DND-41 (cell line): Measurements from ENCODE around the gene CASP4.

Source experiments
- ATAC-seq: fragments of 200-7000 bp; cut with Tn5 transposase; 3 replicates; pipeline ENCODE4 v1.9.1; 2021; ENCODE audit warnings: low read depth; ENCODE audit not compliant: insufficient read depth
- DNase-seq: peaks from one replicate; pipeline ENCODE4 v3.0.0-alpha.2; 2020
- H2AFZ ChIP-seq: 2 replicates; pipeline ENCODE4 v1.6.0; 2012; ENCODE audit warnings: low read depth, low read length
- H3K27ac ChIP-seq: 2 replicates; pipeline ENCODE4 v1.5.1; 2012; ENCODE audit warnings: low read length, inconsistent platforms
- H3K27me3 ChIP-seq: fragments of 200-600 bp; sonication (generic); 2 replicates; pipeline ENCODE4 v1.6.0; 2012; ENCODE audit warnings: low read length, mild to moderate bottlenecking, inconsistent platforms; ENCODE audit not compliant: insufficient read depth, poor library complexity
- H3K36me3 ChIP-seq: 2 replicates; pipeline ENCODE4 v1.5.1; 2012; ENCODE audit warnings: low read length, inconsistent platforms; ENCODE audit not compliant: insufficient read depth
- H3K4me1 ChIP-seq: 2 replicates; pipeline ENCODE4 v1.5.1; 2012; ENCODE audit warnings: mild to moderate bottlenecking, low read length; ENCODE audit not compliant: insufficient read depth
- H3K4me2 ChIP-seq: 2 replicates; pipeline ENCODE4 v1.6.0; 2012; ENCODE audit warnings: mild to moderate bottlenecking, moderate library complexity, low read length, inconsistent platforms; ENCODE audit not compliant: insufficient read depth
- H3K4me3 ChIP-seq, 2 experiments: fragments of 200-600 bp in 1 of 2; shearing (Covaris generic) in 1 of 2; 2 replicates each; pipeline ENCODE4 v1.5.1; 2012 to 2016; ENCODE audit warnings: inconsistent platforms in 2 of 2, low read length in 2 of 2, mild to moderate bottlenecking in 2 of 2, low read depth in 1 of 2, moderate library complexity in 1 of 2
- H3K79me2 ChIP-seq: 2 replicates; pipeline ENCODE4 v1.6.0; 2012; ENCODE audit warnings: low read length, inconsistent platforms; ENCODE audit not compliant: insufficient read depth
- H3K9ac ChIP-seq: 2 replicates; pipeline ENCODE4 v1.6.0; 2012; ENCODE audit warnings: low read depth, mild to moderate bottlenecking, inconsistent platforms, low read length, moderate library complexity
- H3K9me3 ChIP-seq: 2 replicates; pipeline ENCODE4 v1.5.1; 2012; ENCODE audit warnings: low read length, moderate library complexity, mild to moderate bottlenecking, inconsistent platforms; ENCODE audit not compliant: insufficient read depth, severe bottlenecking
- H4K20me1 ChIP-seq: 2 replicates; pipeline ENCODE4 v1.6.0; 2012; ENCODE audit warnings: low read length; ENCODE audit not compliant: insufficient read depth
- EZH2 ChIP-seq: IDR thresholded peaks from 3 replicates; pipeline ENCODE4 v1.6.1; 2012; ENCODE audit warnings: borderline replicate concordance, low read depth, mild to moderate bottlenecking, moderate library complexity, low read length, inconsistent platforms; ENCODE audit not compliant: severe bottlenecking
- TF ChIP-seq, protein P1 (sequence below): IDR thresholded peaks from 2 replicates; pipeline ENCODE4 v1.5.1; 2012; ENCODE audit warnings: borderline replicate concordance, low read length, moderate library complexity, mild to moderate bottlenecking; ENCODE audit not compliant: poor library complexity, severe bottlenecking; ENCODE audit errors: extremely low read depth

Gene CASP4

DNA sequence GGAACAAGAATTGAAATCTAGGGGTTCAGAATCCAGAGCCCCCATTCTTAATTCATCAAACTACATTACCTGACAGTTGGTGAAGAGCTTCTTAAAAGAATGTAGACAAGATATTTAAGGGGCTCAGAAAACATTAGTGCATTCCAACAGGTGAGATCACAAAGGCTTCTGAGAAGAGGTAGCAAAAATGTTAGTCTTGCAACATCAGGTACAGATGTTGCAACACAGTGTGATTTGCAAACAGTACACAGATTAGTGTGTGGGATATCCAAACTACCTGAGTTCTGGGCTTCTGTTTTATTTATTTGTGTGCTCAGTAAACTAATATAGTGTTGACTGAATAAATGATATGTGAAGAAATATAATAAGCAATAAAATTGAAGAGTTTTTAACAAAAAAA lies 11.8 kb downstream of the CASP4 start:
- no peak overlapping the region for H3K9ac ChIP-seq
- H2AFZ ChIP-seq = no peak overlapping the region
- no peak for ATAC-seq
- peaks cover 5% of the 10 kb centered on the region; the same call in 1 of the 2 replicates for H3K4me1 ChIP-seq
- H4K20me1 ChIP-seq = peaks cover 4% of the 10 kb centered on the region; the same call in 1 of the 2 replicates
- TF ChIP-seq, protein P1, sequence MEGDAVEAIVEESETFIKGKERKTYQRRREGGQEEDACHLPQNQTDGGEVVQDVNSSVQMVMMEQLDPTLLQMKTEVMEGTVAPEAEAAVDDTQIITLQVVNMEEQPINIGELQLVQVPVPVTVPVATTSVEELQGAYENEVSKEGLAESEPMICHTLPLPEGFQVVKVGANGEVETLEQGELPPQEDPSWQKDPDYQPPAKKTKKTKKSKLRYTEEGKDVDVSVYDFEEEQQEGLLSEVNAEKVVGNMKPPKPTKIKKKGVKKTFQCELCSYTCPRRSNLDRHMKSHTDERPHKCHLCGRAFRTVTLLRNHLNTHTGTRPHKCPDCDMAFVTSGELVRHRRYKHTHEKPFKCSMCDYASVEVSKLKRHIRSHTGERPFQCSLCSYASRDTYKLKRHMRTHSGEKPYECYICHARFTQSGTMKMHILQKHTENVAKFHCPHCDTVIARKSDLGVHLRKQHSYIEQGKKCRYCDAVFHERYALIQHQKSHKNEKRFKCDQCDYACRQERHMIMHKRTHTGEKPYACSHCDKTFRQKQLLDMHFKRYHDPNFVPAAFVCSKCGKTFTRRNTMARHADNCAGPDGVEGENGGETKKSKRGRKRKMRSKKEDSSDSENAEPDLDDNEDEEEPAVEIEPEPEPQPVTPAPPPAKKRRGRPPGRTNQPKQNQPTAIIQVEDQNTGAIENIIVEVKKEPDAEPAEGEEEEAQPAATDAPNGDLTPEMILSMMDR = no peak
- TF ChIP-seq EZH2 = no peak
- H3K27ac ChIP-seq = no peak overlapping the region
- DNase-seq = no peak
- H3K4me3 ChIP-seq = no peak overlapping the region
- no peaks in the 10 kb centered on the region for H3K27me3 ChIP-seq
- peaks cover 44% of the 10 kb centered on the region for H3K36me3 ChIP-seq
- H3K4me2 ChIP-seq = no peak overlapping the region
- H3K9me3 ChIP-seq = no peaks in the 10 kb centered on the region
- H3K79me2 ChIP-seq = peaks cover 77% of the 10 kb centered on the region

DNA sequence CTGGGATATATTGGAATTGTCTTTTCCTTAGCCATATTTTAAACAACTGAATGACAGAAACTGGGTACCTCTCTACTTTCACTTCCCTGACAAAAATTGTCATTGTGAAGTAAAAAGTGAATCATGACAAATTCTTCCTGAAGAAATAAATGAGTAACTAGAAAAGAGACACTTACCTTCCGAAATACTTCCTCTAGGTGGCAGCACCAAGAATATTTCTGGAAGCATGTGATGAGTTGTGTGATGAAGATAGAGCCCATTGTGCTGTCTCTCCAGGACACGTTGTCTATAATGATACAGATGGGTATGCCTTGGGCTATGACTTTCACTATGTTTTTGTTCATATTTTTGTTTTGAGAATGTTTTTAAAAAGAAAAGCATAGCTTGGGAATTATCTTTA lies 21.5 kb downstream of the CASP4 start:
- Histone ChIP-seq H3K4me1 (no peaks in the 10 kb centered on the region), H3K36me3 (peaks cover 92% of the 10 kb centered on the region), H3K79me2 (no peaks in the 10 kb centered on the region), H4K20me1 (no peaks in the 10 kb centered on the region), H3K27me3 (no peaks in the 10 kb centered on the region), H3K9ac (no peak overlapping the region), H3K9me3 (no peaks in the 10 kb centered on the region), H3K4me3 (no peak overlapping the region), H2AFZ (no peak overlapping the region), H3K27ac (no peak overlapping the region), H3K4me2 (no peak overlapping the region)
- DNase-seq = peak; percentile 26
- TF ChIP-seq EZH2 = no peak
- TF ChIP-seq, protein P1 = peak; percentile 62
- peak; percentile 78 for ATAC-seq

DNA sequence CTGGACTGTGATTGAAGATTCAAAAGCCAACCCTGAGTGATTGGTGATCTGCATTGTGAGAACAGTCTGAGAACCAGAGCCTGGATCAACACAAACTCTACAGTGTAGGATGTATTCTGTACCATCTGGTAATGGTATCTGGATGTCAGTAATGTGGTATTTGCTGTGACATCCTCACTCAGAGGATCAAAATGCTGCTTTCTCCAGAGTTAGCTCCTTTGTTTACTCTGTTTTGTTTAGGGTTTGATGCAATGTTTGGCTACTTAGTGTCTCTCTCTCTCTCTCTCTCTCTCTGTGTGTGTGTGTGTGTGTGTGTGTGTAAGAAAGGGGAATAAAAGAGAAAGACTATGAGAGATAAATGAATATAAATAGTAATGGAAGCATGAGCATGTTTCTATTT lies 24.3 kb downstream of the CASP4 start:
- Histone ChIP-seq H4K20me1 (no peaks in the 10 kb centered on the region), H2AFZ (no peak overlapping the region), H3K9me3 (no peaks in the 10 kb centered on the region), H3K4me2 (no peak overlapping the region), H3K27ac (no peak overlapping the region), H3K9ac (no peak overlapping the region), H3K4me1 (no peaks in the 10 kb centered on the region), H3K36me3 (peaks cover 64% of the 10 kb centered on the region), H3K79me2 (no peaks in the 10 kb centered on the region), H3K4me3 (no peak overlapping the region), H3K27me3 (no peaks in the 10 kb centered on the region)
- ATAC-seq (no peak), DNase-seq (no peak)
- TF ChIP-seq, protein P1 = no peak
- TF ChIP-seq EZH2 = no peak

DNA sequence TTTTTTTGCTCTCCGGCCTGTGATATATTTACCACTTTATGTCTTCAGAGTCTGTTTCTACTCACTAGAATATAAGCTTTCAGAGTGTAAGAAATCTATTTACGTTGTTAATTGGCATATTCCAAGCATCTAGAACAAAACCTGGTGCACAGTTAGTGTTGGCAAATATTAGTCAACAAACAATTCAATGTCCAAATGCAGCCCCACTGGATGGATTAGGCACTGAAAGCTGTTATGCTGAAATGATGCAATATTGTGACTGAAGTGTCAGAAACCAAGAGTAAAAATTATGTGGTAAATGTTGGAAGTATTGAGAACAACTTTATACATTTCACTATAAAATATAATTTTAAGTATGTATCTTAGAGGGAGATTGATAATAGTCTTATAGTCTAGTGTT lies 24.8 kb downstream of the CASP4 start:
- no peaks in the 10 kb centered on the region for H3K9me3 ChIP-seq
- no peak for DNase-seq
- H3K36me3 ChIP-seq = peaks cover 59% of the 10 kb centered on the region
- no peak overlapping the region for H3K27ac ChIP-seq
- TF ChIP-seq EZH2 = no peak
- TF ChIP-seq, protein P1 = no peak
- H3K4me1 ChIP-seq = no peaks in the 10 kb centered on the region
- no peak overlapping the region for H3K4me3 ChIP-seq
- no peak for ATAC-seq
- H3K9ac ChIP-seq = no peak overlapping the region
- H4K20me1 ChIP-seq = no peaks in the 10 kb centered on the region
- H3K27me3 ChIP-seq = no peaks in the 10 kb centered on the region
- no peaks in the 10 kb centered on the region for H3K79me2 ChIP-seq
- no peak overlapping the region for H3K4me2 ChIP-seq
- H2AFZ ChIP-seq = no peak overlapping the region
